ENCODE results near the gene ORAI3.

ORAI3 gene

DNA sequence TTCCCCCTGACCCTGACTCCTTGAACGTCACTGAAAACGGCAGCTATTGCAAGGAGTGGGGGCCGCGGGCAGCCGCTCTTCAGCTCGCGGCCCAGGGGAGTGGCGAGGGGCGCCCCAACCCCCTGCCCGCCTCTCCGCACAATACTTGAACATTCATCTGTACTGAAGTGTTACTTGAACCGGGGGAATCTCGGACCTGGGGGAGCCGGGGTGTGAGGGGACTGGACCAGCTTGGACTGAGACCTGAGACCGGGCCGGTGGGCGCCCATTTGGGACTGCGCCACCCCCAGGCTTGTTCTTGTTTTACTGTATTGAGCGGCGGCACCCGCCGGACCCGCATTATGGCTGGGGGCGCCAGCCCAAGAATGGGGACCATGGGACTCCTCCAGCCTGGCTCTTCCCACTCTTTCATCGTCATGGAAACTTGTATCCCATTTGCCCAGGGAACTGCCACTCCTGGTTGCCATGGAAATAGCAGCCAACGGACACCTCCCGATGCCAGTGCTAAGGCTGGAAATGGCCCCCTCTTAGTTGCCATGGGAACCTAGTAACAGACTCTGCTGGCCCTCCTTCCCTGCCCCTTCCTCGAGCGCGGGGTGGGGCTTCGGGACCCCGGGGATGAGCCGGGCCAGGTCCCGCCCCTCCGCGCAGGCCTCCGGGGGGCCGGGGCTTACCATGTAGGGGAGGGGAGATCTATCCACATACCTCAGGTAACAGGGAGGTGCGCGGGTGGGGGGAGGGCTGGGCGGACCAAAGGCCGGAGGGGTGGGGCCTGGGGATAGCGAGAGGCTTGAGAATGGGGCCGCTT is 805 bp upstream of the ORAI3 start:
- no peak for FAIRE-seq

DNA sequence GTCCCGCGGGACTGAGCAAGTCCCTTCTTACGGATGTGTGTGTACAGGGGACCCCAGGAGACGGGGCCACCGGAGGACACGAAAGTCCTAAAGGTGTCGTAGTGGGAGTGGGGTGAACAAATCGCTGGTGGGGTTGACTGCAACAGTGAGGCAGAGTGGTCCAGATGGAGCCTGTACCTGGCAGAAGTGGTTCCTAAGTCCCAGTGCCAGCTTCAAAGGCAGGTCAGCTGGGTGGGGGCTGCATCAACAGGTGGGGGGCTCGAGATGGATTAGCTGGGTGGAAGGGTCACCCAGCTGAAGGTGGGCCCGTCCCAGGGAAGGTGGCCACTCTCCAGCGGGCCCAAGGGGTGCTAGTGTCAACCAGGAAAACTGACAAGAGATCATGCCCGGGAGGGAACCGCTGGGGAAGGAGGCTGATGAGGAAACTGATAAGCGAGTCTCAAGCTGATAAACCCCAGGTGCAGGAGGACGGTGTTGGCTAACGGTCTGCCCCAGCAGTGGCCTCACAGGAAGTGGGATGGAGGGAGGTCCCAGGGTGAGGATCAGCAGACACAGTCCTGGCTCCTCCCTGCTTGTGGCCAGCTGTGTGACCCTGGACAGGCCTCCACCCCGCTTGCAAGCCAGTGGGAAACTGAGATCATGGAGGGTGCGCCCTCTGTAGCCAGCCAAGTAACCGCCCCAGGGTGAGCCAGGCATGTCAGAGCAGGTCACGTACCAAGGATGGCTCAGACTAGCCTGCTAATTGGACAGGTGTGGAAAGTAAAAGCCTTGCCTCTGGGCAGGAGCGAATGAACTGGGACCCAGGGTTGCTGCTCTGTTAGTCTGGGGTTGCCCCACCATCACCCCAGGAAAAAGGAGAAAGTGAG is 1.0 kb downstream of the ORAI3 start:
- FAIRE-seq: no peak

DNA sequence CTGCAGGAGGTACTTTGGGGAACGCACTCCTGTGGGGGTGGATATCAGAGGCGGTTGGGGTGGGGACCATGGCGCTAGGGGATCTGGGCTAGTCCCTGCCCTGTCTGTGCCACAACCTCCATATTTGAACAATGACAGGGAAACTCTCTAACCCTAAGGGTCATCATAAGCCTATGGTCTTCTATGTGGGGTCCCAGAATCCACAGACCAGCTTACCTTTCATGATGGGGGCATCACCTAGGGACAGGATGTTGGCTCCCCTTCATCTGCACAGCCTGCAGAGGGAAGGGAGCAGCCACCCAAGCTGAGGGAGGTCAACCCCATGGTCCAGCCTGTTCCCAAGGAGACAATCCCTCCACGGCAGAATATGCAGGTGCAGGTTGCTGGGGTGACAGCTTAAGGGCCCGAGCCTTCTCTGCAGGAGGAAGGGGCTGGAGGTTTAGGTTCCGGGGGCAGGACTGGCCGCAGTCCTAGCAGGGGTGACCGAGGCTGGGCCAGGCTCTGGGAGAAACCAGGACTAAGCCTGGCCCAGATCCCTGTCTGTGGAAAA is 1.7 kb downstream of the ORAI3 start:
- FAIRE-seq: no peak

DNA sequence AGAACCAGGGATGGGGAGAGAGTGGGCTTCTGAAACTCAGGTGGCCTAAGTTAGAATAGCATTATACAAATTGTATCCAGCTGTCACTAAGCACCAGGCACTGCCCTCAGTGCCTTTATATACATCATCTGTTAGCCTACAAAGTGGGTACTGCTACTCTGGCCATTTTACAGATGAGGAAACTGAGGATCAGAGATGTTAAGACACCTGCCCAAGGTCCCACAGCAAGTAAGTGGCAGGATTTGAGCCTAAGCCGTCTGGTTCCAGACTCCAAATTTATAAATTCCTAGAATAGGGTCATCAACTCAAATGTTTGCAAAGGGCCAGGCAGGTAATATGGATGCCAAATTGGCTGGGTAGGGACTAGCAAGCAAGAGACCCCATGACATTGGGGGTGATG is 2.3 kb downstream of the ORAI3 start:
- FAIRE-seq: no peak

DNA sequence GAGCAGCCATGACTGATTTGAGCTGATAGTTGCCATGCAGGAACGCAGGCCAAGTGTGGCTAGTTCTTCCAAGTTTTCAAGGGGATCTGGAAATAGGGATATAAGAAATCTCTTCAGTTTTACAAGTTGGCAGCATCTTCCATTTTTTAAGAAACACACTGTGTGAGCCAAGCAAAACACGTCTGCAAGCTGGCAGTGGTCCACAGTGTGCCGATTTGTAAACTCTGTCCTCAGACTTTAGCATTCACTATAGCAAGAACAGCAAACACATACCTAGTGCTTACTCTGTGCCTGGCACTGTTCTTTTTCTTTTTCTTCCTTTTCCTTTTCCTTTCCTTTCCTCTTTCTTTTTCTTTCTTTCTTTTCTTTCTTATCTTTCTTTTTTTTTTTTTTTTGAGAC is 2.9 kb downstream of the ORAI3 start:
- FAIRE-seq: no peak

DNA sequence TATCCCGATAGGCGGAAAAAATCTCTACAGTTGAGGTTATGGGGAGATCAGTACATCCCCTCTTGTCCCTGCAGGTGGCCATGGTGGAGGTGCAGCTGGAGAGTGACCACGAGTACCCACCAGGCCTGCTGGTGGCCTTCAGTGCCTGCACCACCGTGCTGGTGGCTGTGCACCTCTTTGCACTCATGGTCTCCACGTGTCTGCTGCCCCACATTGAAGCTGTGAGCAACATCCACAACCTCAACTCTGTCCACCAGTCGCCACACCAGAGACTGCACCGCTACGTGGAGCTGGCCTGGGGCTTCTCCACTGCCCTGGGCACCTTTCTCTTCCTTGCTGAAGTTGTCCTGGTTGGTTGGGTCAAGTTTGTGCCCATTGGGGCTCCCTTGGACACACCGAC is 4.2 kb downstream of the ORAI3 start:
- FAIRE-seq: no peak

DNA sequence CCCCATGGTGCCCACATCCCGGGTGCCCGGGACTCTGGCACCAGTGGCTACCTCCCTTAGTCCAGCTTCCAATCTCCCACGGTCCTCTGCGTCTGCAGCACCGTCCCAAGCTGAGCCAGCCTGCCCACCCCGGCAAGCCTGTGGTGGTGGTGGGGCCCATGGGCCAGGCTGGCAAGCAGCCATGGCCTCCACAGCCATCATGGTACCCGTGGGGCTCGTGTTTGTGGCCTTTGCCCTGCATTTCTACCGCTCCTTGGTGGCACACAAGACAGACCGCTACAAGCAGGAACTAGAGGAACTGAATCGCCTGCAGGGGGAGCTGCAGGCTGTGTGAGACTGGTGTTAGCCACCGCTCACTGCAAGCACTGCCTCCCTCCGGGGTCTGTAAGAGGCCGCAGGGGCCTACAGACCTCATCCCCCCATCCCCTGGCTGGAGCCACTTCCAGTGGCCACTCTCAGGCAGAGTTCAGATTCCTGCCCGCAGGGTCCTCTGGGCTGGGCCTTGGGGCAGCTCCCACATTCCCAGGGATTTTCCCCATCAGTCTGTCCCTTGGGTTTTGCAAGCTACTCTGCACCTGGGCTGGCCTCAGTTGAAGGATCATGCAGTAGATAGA is 4.8 kb downstream of the ORAI3 start:
- no peak for FAIRE-seq

DNA sequence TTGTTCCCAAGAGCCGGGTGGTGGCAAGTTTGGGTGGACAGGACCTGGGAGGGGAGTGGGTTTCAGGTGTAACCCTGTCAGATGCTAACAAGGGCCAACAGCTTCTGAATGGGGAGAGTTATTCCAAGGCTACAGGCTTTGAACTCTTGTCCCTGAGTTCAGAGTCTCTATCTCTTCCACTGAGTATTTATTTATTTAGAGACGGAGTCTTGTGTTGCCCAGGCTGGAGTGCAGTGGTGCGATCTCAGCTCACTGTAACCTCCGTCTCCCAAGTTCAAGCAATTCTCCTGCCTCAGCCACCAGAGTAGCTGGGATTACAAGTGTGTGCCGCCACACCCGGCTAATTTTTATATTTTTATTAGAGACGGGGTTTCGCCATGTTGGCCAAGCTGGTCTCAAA is 6.1 kb downstream of the ORAI3 start:
- no peak for FAIRE-seq

DNA sequence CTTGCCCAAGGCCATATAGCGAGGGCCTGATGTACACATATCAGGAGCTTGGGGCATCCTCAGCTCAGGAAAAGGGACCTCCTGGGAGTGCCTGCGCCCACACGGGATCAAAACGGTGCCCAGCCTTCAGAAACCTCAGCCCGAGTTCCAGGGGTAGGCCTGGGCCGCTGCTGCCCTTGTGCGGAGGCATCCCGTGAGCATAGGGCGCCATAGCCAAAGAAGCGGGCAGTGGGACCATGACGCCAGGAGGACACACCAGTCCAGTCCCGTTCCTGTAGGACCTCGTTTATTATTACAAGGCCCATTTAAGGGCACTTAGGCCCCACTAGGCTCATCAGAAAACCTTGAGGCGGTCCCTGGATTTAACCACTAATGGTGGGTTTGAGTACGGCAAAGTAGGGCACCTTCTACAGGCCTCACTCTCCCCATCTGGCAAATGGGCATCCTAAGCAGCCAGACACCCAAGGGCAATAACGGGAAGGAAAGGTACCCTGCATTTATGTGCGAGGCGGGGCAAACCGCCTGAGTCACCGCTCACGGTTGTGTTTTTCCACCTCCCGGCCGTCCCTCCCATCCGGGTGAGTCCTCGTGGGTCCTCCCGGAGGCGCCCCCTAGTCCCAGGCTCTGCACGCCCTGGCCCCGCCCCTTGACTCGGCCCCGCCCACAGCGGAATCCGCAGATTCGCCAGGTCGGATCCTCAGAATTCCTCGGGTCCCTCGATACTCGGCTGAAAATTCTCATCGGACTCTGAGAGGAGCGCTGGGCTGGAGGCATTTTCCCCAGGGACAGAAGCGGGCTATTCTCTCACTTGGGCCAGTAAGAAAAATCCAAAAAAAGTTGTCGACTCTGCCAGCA is 8.0 kb downstream of the ORAI3 start:
- no peak for FAIRE-seq

DNA sequence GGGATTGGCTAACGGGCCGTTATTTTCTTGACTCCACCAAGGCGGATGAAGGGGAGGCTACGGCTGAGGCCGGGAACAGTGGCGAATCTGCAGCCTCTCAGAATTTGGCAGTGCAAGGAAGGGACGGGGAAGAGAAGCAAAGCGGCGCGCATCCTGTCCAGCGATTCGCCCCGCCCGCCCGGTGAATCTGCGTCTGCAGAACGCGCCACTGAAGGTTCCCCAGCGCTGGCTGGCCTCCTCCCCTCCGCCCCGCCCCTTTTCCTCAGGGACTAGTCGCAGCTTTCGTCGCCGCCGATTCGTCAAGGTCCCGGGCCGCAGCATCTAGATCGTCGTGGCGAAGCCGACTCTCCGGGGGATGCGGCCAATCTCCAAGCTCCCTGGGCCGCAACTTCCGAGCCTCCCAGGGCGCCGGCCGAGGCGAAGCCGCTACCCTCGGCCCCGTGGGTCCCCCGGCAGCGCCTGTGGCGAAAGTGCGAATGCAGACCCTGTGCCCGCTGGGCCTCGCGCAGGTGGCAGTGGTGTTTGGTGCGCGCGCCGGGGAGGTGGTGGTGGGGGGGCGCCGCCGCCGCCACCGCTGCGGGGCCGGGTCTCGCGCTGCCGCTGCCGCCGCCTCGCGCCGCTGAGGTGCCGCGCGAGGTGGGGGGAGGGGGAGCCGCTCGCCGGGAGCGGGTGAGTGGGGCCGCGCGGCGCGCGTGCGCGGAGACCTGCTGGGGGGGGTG is 8.7 kb downstream of the ORAI3 start, which contains the start of gene SETD1A:
SETD1A (plus strand) TSS at position 299 of the 719 bp plus-strand sequence. CDS start 978 bp downstream, outside the sequence.
- peak; percentile 15 for FAIRE-seq

DNA sequence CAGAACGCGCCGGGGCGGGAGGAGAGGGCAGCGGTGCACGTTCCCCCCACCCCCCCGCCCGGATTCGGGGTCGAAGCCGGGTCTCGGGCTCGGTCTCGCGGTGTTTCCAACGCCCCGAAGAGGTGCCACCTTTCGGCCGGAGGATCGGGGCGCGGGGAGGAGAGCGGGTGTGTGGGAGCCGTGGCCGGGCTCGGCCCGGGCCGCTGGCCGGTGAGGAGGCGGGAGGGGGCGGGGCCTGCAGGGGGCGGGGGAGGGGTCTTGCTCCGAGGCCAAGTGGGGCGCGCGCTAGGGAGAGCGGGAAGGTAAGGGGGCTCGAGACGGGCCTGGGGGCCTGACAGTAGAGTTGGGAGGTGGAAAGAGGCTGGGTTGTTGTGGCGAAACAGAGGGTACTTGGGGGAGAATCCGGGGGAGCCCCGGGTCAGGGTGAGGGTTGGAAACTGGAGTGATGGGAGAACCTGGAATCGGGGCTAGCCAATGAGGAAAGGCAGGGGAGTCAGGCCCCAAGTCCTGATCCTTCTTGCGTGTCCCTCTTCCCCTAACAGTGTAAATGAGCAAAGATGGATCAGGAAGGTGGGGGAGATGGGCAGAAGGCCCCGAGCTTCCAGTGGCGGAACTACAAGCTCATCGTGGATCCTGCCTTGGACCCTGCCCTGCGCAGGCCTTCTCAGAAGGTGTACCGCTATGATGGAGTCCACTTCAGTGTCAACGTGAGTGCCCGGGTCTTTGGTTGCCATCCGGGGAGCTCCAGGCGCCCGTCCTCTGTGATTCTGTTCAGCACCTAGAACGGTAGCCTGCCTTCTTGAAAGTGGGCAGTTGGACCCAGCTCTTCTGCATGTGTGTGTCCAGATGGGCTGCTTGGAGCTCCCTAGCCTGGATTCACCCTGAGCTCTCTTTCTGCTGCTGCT is 9.6 kb downstream of the ORAI3 start:
- FAIRE-seq: no peak

DNA sequence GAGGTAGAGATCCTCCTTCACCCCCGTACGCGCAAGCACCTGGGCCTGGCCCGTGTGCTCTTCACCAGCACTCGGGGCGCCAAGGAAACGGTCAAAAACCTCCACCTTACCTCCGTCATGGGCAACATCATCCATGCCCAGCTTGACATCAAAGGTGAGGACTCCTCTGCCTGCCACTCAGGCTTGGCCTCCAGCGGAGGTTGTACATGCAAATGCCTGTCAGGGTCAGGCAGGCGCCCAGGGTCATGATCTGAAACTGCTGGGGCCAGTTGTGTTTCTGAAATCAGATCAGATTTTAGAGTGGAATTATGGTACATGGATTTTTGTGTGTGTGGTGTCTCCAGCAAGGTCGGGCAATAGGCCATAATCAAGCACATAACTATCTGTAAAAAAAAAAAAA is 12.5 kb downstream of the ORAI3 start:
- no peak for FAIRE-seq

DNA sequence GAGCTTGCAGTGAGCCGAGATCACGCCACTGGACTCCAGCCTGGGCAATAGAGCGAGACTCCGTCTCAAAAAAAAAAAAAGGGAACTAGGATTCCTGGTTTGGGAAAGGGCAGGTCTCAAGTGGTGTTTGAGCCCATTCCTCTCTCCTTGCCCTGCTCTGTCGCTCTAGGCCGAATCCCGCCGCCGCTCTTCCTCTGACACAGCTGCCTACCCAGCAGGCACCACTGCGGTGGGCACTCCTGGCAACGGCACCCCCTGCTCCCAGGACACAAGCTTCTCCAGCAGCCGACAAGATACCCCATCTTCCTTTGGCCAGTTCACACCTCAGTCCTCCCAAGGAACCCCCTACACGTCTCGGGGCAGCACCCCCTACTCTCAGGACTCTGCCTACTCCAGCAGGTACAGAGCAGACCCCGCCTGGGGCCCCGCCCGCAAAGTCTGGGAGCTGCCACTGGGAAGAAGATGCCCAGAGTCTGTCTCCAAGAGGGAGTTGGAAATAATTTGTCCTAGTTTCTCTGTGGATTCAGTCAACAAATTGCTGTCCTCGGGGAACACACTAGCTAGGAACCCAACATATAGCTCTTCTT is 15.2 kb downstream of the ORAI3 start:
- FAIRE-seq: no peak

DNA sequence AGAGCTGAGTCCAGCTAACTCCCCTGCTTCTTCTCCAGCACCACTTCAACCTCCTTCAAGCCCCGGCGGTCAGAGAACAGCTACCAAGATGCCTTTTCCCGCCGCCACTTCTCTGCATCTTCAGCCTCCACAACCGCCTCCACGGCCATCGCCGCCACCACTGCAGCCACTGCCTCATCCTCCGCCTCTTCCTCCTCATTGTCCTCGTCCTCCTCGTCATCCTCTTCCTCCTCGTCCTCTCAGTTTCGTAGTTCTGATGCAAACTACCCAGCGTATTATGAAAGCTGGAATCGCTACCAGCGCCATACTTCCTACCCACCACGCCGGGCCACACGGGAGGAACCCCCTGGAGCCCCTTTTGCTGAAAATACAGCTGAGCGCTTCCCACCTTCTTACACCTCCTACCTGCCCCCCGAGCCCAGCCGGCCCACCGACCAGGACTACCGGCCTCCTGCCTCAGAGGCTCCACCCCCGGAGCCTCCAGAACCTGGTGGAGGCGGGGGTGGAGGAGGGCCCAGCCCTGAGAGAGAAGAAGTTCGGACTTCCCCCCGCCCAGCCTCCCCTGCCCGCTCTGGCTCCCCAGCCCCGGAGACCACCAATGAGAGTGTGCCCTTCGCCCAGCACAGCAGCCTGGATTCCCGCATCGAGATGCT is 15.8 kb downstream of the ORAI3 start:
- FAIRE-seq: no peak

DNA sequence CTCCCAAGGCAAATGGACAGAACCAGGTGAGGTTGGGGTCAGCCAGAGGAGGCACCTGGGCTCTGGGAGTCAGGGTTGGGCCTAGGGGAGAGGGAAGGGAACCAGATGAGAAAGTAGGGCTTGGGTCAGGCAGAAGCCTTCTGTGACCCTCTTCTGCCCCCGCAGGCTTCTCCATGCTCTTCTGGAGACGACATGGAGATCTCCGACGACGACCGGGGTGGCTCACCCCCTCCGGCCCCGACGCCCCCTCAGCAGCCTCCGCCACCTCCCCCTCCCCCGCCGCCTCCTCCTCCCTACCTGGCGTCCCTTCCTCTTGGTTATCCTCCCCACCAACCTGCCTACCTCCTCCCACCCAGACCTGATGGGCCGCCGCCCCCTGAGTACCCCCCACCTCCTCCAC is 16.6 kb downstream of the ORAI3 start:
- no peak for FAIRE-seq

DNA sequence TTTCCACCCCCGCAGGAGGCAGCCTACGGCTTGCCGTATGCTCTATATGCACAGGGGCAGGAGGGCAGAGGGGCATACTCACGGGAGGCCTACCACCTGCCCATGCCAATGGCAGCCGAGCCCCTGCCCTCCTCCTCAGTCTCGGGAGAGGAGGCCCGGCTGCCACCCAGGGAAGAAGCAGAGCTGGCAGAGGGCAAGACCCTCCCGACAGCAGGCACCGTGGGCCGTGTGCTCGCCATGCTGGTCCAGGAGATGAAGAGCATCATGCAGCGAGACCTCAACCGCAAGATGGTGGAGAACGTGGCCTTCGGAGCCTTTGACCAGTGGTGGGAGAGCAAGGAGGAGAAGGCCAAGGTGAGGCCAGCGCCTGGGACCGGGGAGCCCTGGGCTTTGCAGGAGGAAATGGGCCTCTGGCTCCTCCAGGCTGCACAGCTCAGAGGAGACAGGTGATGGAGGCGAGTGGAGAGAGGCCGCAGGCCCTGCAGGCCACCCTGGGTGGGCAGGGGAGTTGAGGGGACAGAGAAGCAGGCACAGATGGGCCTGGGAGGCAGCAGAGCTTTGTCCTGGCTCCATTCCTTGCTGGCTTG is 17.3 kb downstream of the ORAI3 start:
- no peak for FAIRE-seq

DNA sequence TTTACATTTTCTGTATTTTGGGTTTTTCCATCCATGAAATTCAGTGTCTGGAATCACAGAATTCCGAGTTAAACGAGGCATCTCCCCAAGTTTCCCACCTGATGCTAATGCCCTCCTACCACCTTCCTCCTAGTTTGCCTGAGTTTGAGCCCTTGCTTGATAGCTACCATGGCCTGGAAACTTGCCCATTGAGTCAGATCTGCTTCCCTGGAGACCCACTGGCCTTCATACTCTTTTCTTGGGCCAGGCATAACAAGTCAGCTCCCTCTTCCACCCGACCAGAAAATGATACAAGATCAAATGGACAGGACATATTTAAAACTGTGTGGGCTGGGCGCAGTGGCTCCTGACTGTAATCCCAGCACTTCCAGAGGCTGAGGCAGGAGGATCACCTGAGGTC is 18.9 kb downstream of the ORAI3 start:
- FAIRE-seq: no peak

DNA sequence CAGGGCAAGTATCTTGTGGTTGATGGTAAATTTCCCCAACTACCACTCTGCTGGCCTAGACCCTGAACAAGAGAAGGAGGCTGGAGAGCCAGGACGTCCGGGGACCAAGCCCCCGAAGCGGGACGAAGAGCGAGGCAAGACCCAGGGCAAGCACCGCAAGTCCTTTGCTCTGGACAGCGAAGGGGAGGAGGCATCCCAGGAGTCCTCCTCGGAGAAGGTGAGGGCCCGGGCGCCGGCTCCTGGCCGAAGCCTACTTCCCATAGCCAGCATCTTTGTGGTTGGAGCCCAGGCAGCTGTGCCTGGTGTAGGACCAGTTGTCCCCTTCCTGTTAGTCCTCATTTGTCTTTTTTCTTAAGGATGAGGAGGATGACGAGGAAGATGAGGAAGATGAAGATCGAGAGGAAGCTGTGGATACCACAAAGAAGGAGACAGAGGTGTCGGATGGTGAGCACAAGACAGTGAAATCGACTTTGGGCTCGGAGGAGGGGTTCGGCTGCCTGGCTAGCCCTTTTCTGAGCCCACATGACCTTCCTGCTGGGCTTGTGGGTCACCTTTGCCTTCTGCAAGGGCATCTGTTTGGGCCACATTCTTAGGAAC is 20.5 kb downstream of the ORAI3 start:
- no peak for FAIRE-seq

DNA sequence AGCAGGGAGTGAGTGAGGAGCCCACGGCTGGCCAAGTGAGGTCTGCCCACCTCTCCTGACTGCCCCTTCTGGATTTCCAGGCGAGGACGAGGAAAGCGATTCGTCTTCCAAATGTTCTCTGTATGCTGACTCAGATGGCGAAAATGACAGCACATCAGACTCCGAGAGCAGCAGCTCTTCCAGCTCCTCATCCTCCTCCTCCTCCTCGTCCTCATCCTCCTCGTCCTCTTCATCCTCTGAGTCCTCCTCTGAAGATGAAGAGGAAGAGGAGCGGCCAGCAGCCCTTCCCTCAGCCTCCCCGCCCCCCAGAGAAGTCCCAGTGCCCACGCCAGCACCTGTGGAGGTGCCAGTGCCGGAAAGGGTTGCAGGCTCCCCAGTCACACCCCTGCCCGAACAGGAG is 22.4 kb downstream of the ORAI3 start:
- no peak for FAIRE-seq
